CD4-positive, alpha-beta T cell (primary cell): ENCODE results near the gene LHX6. TPM values are rescaled to one million over a fixed set of nuclear protein-coding genes. Genes with fewer than 3 reads are reported as not detected.

Source experiments
- ATAC-seq: fragments of 200-7000 bp; cut with Tn5 transposase; one replicate; pipeline ENCODE4 v1.10.0; 2022; ENCODE audit warnings: mild to moderate bottlenecking; ENCODE audit not compliant: poor library complexity
- CTCF ChIA-PET: fragments of 350-600 bp; sonication (Branson Sonifier 250); formaldehyde crosslinking; loops from one replicate; lab custom pipeline; 2021; ENCODE audit warnings: antibody characterized with exemption, inconsistent platforms; lab: Charles Lee
- POLR2A ChIA-PET: fragments of 350-600 bp; sonication (Branson Sonifier 250); formaldehyde crosslinking; loops from one replicate; lab custom pipeline; 2021; ENCODE audit warnings: antibody characterized with exemption, inconsistent platforms; lab: Charles Lee
- DNase-seq, 14 experiments: peaks; one replicate each; pipeline ENCODE4 v3.0.0-alpha.2; 2013 to 2020; ENCODE audit warnings: mixed read lengths in 2 of 14
- H3K27ac ChIP-seq, 2 donors: one replicate each; pipeline versions ENCODE4 v1.5.1 to v1.7.0; 2013; ENCODE audit warnings: low read length in 2 of 2, low read depth in 1 of 2, mild to moderate bottlenecking in 1 of 2
- H3K27me3 ChIP-seq, 2 experiments: 1 replicate in 1 of 2; 2 replicates in 1 of 2; pipeline versions ENCODE4 v1.6.1 to v1.7.0; 2013; ENCODE audit warnings: low read length in 2 of 2, control low read depth in 1 of 2, mild to moderate bottlenecking in 1 of 2, moderate library complexity in 1 of 2; ENCODE audit not compliant: insufficient read depth in 2 of 2, control insufficient read depth in 1 of 2
- H3K36me3 ChIP-seq: one replicate; pipeline ENCODE4 v1.6.1; 2013; ENCODE audit warnings: low read length, control low read depth; ENCODE audit not compliant: insufficient read depth
- H3K4me1 ChIP-seq: one replicate; pipeline ENCODE4 v1.6.1; 2013; ENCODE audit warnings: low read length, control low read depth; ENCODE audit not compliant: insufficient read depth
- H3K4me3 ChIP-seq: one replicate; pipeline ENCODE4 v1.5.1; 2013; ENCODE audit warnings: mild to moderate bottlenecking, low read length, moderate library complexity
- H3K9me3 ChIP-seq, 2 experiments: 1 replicate in 1 of 2; 2 replicates in 1 of 2; pipeline versions ENCODE4 v1.6.1 to v1.7.0; 2013; ENCODE audit warnings: low read length in 2 of 2, mild to moderate bottlenecking in 2 of 2, control low read depth in 1 of 2, moderate library complexity in 1 of 2; ENCODE audit not compliant: control insufficient read depth in 1 of 2, insufficient read depth in 1 of 2
- H3K27ac Mint-ChIP-seq: one replicate; pipeline ENCODE4 v1.8.0; 2020; ENCODE audit warnings: mixed read lengths
- H3K27me3 Mint-ChIP-seq: one replicate; pipeline ENCODE4 v1.8.0; 2021; ENCODE audit warnings: mixed read lengths
- H3K36me3 Mint-ChIP-seq: one replicate; pipeline ENCODE4 v1.8.0; 2021; ENCODE audit warnings: low read depth, mixed read lengths
- H3K4me1 Mint-ChIP-seq: one replicate; pipeline ENCODE4 v1.8.0; 2021; ENCODE audit warnings: low read depth, mixed read lengths
- H3K4me3 Mint-ChIP-seq: one replicate; pipeline ENCODE4 v1.8.0; 2020; ENCODE audit warnings: mild to moderate bottlenecking, mixed read lengths
- H3K9me3 Mint-ChIP-seq: one replicate; pipeline ENCODE4 v1.8.0; 2020; ENCODE audit warnings: mixed read lengths
- CTCF ChIP-seq: fragments of 200-600 bp; IDR thresholded peaks from one replicate; pipeline ENCODE4 v1.8.0; 2022; ENCODE audit warnings: antibody characterized with exemption, mild to moderate bottlenecking
- intact Hi-C, 2 experiments: fragments of 100-400 bp; cut with DNase I in 1 of 2; cut with micrococcal nuclease in 1 of 2; formaldehyde crosslinking; loops; one replicate each; pipeline versions ENCODE4 v1.15.1 to v1.9.0; 2023 to 2025; cut with DNase I, micrococcal nuclease
- total RNA-seq, 174 experiments: library from RNA in 2 of 174; stranded (reverse) in 2 of 174; gene quantifications; one replicate each; pipeline ENCODE4 v1.2.3 and lab custom pipeline; 2021 to 2026

LHX6 gene
- total RNA-seq, 2 experiments from 2014 or later = not detected

- H3K9me3 ChIP-seq = no peaks in the 10 kb centered on the region
- H3K4me3 Mint-ChIP-seq = no peak overlapping the region
- no peaks in the 10 kb centered on the region for H3K36me3 ChIP-seq
- TF ChIP-seq CTCF = no peak
- DNase-seq = no peak
- intact Hi-C loops = no loop called here
- no peaks in the 10 kb centered on the region for H3K27me3 Mint-ChIP-seq
- no peak overlapping the region for H3K27ac ChIP-seq
- H3K4me1 ChIP-seq = no peaks in the 10 kb centered on the region
- no peaks in the 10 kb centered on the region for H3K9me3 Mint-ChIP-seq
- H3K36me3 Mint-ChIP-seq = no peaks in the 10 kb centered on the region
- ATAC-seq = no peak
- H3K27ac Mint-ChIP-seq = no peak overlapping the region
- no peak overlapping the region for H3K4me3 ChIP-seq
- ChIA-PET CTCF (no interaction called here), POLR2A (no interaction called here)
- H3K27me3 ChIP-seq = peaks cover 0 to 3% of the 10 kb centered on the region in 2 experiments
- H3K4me1 Mint-ChIP-seq = no peaks in the 10 kb centered on the region
Observed at GRCh38 chr9:122195875-122196274, 32.9 kb downstream of the LHX6 start.

- DNase-seq (no peak), ATAC-seq (no peak)
- Histone ChIP-seq H3K27me3 (peaks cover 0 to 3% of the 10 kb centered on the region in 2 experiments), H3K36me3 (no peaks in the 10 kb centered on the region), H3K27ac (no peak overlapping the region), H3K4me1 (no peaks in the 10 kb centered on the region), H3K9me3 (no peaks in the 10 kb centered on the region), H3K4me3 (no peak overlapping the region)
- no peak for TF ChIP-seq CTCF
- H3K9me3 Mint-ChIP-seq = no peaks in the 10 kb centered on the region
- H3K27me3 Mint-ChIP-seq = no peaks in the 10 kb centered on the region
- CTCF ChIA-PET = no interaction called here
- H3K27ac Mint-ChIP-seq = no peak overlapping the region
- intact Hi-C loops = no loop called here
- H3K4me1 Mint-ChIP-seq = no peaks in the 10 kb centered on the region
- no peak overlapping the region for H3K4me3 Mint-ChIP-seq
- POLR2A ChIA-PET = no interaction called here
- no peaks in the 10 kb centered on the region for H3K36me3 Mint-ChIP-seq
Observed at GRCh38 chr9:122193651-122194050, 35.1 kb downstream of the LHX6 start.

DNA sequence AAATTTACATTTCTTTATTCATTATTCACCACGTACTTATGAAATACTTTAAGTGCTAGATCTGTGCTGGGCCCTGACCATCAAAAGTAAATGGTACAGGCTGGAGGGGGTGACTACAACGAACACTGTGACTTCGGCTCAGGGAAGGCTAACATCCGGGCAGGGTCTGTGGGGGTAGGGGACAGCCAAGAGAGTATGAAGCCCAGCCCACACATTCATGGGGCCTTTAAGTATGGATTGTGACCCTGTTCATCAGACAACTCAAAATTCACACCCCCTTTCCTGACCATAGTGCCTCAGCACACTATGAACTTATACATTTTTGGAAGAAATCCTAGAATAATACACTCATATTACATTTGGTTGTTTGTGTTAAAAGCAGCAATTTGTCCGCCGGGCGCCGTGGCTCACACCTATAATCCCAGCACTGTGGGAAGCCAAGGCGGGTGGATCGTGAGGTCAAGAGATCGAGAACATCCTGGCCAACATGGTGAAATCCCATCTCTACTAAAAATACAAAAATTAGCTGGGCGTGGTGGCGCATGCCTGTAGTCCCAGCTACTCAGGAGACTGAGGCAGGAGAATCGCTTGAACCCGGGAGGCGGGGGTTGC lies 35.7 kb downstream of the LHX6 start:
- H3K27ac Mint-ChIP-seq = no peak overlapping the region
- H3K27me3 Mint-ChIP-seq = no peaks in the 10 kb centered on the region
- CTCF ChIA-PET = no interaction called here
- H3K4me1 Mint-ChIP-seq = no peaks in the 10 kb centered on the region
- Histone ChIP-seq H3K4me1 (no peaks in the 10 kb centered on the region), H3K36me3 (no peaks in the 10 kb centered on the region), H3K27me3 (no peaks in the 10 kb centered on the region), H3K4me3 (no peak overlapping the region), H3K9me3 (no peaks in the 10 kb centered on the region), H3K27ac (no peak overlapping the region)
- intact Hi-C loops = no loop called here
- POLR2A ChIA-PET = no interaction called here
- ATAC-seq (no peak), DNase-seq (no peak)
- TF ChIP-seq CTCF = no peak
- H3K36me3 Mint-ChIP-seq = no peaks in the 10 kb centered on the region
- no peaks in the 10 kb centered on the region for H3K9me3 Mint-ChIP-seq
- no peak overlapping the region for H3K4me3 Mint-ChIP-seq
